NCI-H1092 (cell line): ENCODE measurements around the gene TMEM182.

Experiments used
- DNase-seq: peaks from one replicate; lab custom pipeline; 2025; lab: John Stamatoyannopoulos, UW

Gene TMEM182

GRCh38 chr2:102768253-102768652 is 6.4 kb downstream of the TMEM182 start:
- no peak for DNase-seq

GRCh38 chr2:102768892-102769291 is 7.1 kb downstream of the TMEM182 start:
- no peak for DNase-seq

- no peak for DNase-seq
These were observed 8.7 kb downstream of the TMEM182 start for GRCh38 chr2:102770506-102770905.

DNA sequence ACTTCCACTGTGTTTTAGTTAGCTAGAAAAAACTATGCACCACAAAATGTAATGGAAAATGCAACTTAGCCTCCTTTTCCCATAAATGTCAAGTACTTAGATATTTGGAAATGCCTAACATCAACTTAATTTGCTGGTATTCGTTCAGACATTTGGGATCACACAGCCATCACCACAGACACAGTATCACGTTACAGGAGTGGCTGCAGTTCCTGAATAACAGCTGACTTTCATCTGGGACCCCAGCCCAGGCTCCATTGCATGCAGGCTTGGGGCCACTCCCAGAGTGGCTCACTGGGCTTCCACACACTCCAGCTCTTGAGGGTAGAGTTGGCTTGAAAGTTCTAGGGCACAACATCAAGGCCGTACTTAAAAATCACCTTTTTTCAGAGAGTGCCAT is 9.3 kb downstream of the TMEM182 start:
- DNase-seq = no peak

DNA sequence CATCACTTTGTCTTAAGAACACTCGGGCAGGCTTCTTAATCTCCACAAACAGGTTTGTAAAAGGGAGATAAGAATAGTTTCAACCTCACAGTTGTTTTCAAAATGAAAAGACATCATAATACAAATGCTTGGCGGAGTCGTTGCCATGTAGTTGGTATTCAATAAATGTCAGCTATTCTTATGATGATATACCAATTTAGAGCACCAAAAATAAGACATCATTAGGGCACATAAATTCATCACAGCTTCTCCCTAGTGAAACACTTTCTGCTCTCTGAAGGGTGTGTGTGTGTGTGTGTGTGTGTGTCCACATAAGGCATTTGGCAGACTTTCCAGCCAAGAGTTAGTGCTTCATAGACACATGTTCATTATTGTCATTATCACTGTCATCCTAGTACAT is 10.8 kb downstream of the TMEM182 start:
- no peak for DNase-seq

DNA sequence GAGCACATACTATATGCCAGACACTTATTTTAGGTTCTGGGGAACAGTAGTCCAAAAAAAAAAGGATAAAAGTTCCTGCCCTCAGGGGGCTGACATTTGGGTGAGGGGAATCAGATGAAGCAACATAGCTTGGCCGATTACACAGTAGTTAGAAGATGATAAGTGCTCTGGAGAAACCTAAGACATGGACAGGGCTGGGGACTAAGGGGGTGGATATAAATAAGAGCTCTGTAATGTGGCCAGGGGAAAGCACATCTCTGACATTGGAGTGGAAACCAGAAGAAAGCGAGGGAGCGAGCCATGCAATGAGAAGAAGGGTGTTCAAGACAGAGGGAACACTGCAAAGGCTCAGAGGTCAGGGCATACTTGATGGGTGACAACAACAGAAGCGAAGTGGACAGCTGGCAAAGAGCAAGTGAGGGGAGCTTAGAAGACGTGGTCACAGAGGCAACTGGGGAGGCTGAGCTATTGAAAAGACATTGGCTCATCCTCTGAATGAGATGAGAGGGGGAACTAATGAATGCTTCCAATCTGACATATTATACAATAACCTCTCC is 11.4 kb downstream of the TMEM182 start:
- DNase-seq = no peak

DNA sequence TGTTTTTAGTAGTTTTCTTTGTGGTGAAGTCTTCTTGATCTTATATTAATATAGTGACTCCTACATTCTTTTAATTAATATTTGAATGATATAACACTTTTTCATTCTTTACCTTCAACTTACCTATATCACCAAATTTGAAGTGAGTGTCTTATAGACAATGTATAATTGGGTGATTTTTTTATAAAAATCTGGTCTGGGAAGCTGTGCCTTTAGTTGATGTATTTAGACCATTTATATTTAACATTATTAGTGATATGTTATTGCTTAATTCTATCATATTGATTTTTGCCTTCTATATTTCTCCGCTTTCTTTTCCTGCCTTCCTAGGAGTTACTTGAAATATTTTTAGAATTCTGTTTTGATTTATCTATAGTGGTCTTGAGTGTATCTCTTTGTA is 16.4 kb downstream of the TMEM182 start:
- DNase-seq = no peak

- no peak for DNase-seq
These were observed 18.6 kb downstream of the TMEM182 start for GRCh38 chr2:102780467-102780866.

DNA sequence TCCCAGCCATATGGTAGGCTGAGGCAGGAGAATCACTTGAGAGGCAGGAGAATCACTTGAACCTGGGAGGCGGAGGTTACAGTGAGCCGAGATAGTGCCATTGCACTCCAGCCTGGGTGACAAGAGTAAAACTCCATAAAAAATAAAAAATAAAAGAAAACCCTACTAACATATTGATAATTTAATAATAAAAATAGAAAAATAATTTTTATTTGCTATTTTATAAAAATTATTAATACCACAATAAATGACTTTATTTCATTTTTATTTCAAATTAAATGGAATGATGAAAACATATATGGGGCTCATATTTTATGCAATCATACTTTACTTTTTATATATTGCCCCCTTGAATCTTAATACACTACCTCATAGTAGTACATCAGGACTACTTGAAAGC is 20.4 kb downstream of the TMEM182 start:
- no peak for DNase-seq

DNA sequence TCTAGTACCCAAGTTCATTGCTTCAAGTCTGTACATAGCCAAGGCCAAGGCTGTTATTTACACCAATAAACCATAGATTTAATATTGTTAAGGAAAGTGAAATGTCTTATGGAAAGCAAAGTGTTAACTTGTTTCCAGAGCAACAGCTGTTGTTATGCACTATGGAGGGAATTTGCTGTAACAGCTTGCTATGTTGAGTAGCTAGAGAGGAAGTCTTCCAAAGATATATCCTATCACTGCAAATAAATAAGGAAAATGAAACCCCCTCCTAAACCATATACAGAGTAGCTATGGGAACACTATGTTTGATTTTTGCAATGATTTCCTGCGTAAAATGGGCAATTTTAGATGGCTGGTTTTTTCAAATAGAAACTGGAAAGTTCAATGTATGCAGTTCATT is 21.1 kb downstream of the TMEM182 start:
- no peak for DNase-seq

- no peak for DNase-seq
These were observed 21.8 kb downstream of the TMEM182 start for GRCh38 chr2:102783506-102784183.

GRCh38 chr2:102784940-102785339 is 23.1 kb downstream of the TMEM182 start:
- no peak for DNase-seq

- DNase-seq = no peak
These were observed 26.5 kb downstream of the TMEM182 start for GRCh38 chr2:102788216-102788884.

- no peak for DNase-seq
These were observed 27.0 kb downstream of the TMEM182 start for GRCh38 chr2:102788885-102789260.

DNA sequence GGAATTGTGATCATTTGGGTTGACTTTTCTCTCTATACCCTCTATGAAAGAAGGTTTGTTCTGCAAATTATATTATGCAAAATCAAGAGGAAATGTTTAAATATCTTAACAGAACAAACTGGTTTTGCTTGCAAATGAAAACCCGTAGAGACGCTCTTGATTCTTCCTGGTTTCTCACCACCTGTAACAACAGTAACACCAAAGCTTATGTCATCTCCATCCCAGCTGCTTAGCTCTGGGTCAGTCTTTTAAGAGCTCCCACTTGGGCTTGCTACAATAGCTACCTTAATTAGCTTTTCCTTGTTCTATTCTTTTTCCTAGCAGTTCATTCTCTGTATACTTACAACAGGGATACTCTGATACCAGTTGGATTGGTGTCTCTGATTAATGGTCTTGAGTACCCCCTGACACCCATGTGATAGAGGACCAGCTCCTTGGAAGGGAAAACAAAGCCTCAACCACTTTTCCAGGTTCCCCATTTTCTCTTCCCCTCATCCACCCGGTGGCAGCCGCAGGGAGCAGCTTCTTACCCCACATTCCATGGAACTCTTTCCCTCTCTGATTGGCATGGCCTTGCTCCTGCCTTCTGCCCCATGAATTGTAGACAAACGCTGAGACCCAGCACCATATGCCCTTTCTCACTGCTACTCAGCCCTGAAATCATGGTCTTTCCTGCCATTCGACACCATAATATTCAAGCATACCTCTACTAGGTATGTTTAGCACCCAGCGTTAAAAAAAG is 27.7 kb downstream of the TMEM182 start:
- DNase-seq = no peak

DNA sequence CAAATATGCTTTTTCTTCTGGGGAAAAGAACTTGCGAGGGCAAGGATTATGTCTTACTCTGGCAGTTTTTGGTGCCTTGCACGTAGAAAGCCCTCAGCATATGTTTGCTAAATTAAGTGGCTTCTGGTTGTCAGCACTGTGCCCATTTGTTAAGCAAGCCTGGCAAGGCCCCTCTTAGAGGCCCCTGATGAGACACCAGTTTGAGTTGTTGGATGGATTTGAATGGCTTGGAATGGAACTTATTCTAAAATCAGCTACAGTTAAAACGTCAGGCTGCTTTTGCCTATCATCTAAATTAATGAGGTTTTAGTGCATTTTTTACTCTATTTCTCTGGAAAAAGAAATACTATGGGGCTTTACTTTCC is 28.2 kb downstream of the TMEM182 start:
- DNase-seq = no peak

- DNase-seq = no peak
These were observed 30.9 kb downstream of the TMEM182 start for GRCh38 chr2:102792568-102793208.

DNA sequence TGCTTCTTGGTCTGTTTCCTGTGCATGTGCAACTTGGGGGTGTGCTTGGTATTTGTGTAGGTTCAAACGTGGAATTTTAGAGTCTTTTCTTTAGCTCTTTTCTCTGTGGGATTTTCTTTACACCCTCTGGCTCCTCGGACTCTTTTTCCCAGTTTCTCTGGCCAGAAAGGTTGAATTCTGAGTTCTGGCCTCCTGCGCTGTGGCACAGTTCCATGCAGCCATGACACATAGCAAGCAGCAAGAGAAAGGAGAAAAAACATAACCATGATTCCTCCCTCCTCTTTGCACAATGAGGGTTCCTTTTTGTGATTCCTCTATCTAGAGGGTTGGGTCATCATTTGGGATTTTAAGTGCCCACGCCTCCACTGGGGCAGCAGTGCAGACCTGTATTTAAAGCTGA is 33.8 kb downstream of the TMEM182 start:
- DNase-seq = no peak

- peak; percentile 5 for DNase-seq
These were observed 34.5 kb downstream of the TMEM182 start for GRCh38 chr2:102796337-102796736.

GRCh38 chr2:102797486-102797885 is 35.7 kb downstream of the TMEM182 start:
- no peak for DNase-seq

GRCh38 chr2:102798181-102798580 is 36.4 kb downstream of the TMEM182 start:
- DNase-seq = no peak

DNA sequence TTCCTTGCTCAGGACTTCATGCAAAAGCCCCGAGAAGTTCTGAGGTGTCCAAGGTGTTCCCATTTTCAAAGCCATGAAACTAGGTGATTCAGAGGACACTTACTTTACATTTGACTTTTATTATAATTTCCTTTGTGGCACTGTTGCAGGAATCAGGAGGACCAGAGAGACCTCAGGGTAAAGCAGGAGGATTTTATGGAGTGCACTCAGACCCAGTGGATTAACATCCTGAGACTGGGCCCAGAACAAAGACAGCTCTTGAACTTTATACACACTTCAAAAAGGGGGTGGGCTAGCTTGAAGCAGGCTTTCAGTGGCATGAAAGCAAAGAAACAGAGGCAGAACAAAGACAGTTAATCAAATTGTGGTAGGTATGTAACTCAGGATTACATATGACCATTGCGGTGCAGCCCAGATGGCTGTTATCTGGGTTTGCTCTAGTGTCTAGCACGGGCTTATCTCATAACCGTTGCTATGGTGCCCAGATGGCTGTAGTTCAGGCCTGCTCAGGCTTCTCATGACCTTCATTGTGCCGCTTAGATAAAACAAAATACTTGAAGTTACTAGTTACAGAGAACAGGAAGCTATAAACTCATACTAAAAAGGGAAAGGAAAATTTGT is 39.4 kb downstream of the TMEM182 start:
- DNase-seq = no peak
